SIG-M5 (cell line): Measurements from ENCODE around the gene MCHR2.
"Not testable (repeated sequence)": the region's sequence is repeated elsewhere in the genome, so short reads cannot be mapped to it uniquely, and the experiment has no call there.

ENCODE experiments used
- DNase-seq: peaks from one replicate; lab custom pipeline; 2025; lab: John Stamatoyannopoulos, UW

Gene MCHR2

GRCh38 chr6:99993533-99994251 lies at the start of gene MCHR2:
TSS of gene MCHR2 (minus strand) at chr6:99994223. CDS start at chr6:99956147, 38,076 bp downstream.
- no peak for DNase-seq

- DNase-seq, result not testable (repeated sequence)
Observed at GRCh38 chr6:100038546-100038945, 44.5 kb upstream of the MCHR2 start.

GRCh38 chr6:100035873-100036653 lies 42.0 kb upstream of the MCHR2 start:
- DNase-seq, result no peak

GRCh38 chr6:100023798-100024197 lies 29.8 kb upstream of the MCHR2 start:
- no peak for DNase-seq

- no peak for DNase-seq
Observed at GRCh38 chr6:100022847-100023246, 28.8 kb upstream of the MCHR2 start.

GRCh38 chr6:100008857-100009256 lies 14.8 kb upstream of the MCHR2 start:
- DNase-seq, result no peak

GRCh38 chr6:100001915-100002388 lies 7.9 kb upstream of the MCHR2 start:
- DNase-seq, result no peak

GRCh38 chr6:99997141-99997540 lies 3.1 kb upstream of the MCHR2 start:
- no peak for DNase-seq

GRCh38 chr6:99995916-99996315 lies 1.9 kb upstream of the MCHR2 start:
- DNase-seq, result no peak

GRCh38 chr6:99993146-99993532 lies 884 bp downstream of the MCHR2 start:
- DNase-seq, result no peak

GRCh38 chr6:99991955-99992354 lies 2.1 kb downstream of the MCHR2 start:
- DNase-seq, result no peak

GRCh38 chr6:99980741-99981140 lies 13.3 kb downstream of the MCHR2 start:
- no peak for DNase-seq

GRCh38 chr6:99979953-99980352 lies 14.1 kb downstream of the MCHR2 start:
- no peak for DNase-seq

- no peak for DNase-seq
Observed at GRCh38 chr6:99967052-99967451, 27.0 kb downstream of the MCHR2 start.

GRCh38 chr6:99960027-99960426 lies 34.0 kb downstream of the MCHR2 start:
- DNase-seq, result no peak

- DNase-seq, result no peak
Observed at GRCh38 chr6:99951016-99951805, 42.8 kb downstream of the MCHR2 start.

- DNase-seq, result no peak
Observed at GRCh38 chr6:99946005-99946404, 48.0 kb downstream of the MCHR2 start.

GRCh38 chr6:99943846-99944245 lies 50.2 kb downstream of the MCHR2 start:
- no peak for DNase-seq

- no peak for DNase-seq
Observed at GRCh38 chr6:99940582-99940981, 53.4 kb downstream of the MCHR2 start.

GRCh38 chr6:99933129-99933528 lies 60.9 kb downstream of the MCHR2 start:
- DNase-seq, result no peak

- DNase-seq, result no peak
Observed at GRCh38 chr6:99912657-99913056, 81.4 kb downstream of the MCHR2 start.
